Large intestine (tissue), 12 donors: ENCODE data around the gene DEFB129. TPM values are rescaled to one million over a fixed set of nuclear protein-coding genes. Genes with fewer than 3 reads are reported as not detected.
"Not testable (repeated sequence)": the region's sequence is repeated elsewhere in the genome, so short reads cannot be mapped to it uniquely, and the experiment has no call there.

Experiments used
- DNase-seq, 2 donors: peaks; one replicate each; pipeline versions ENCODE4 v3.0.0 to v3.0.0-alpha.2; 2013
- H3K27ac ChIP-seq: one replicate; pipeline ENCODE4 v1.5.1; 2013; ENCODE audit warnings: low read length
- H3K27me3 ChIP-seq: 2 replicates; pipeline ENCODE4 v1.6.1; 2013; ENCODE audit warnings: low read length; ENCODE audit not compliant: control insufficient read depth, insufficient read depth
- H3K36me3 ChIP-seq: 2 replicates; pipeline ENCODE4 v1.6.1; 2013; ENCODE audit warnings: low read length; ENCODE audit not compliant: control insufficient read depth, insufficient read depth
- H3K4me1 ChIP-seq: one replicate; pipeline ENCODE4 v1.6.1; 2013; ENCODE audit warnings: low read length; ENCODE audit not compliant: control insufficient read depth, insufficient read depth
- H3K4me3 ChIP-seq: one replicate; pipeline ENCODE4 v1.5.1; 2013; ENCODE audit warnings: low read length
- H3K9me3 ChIP-seq: one replicate; pipeline ENCODE4 v1.6.1; 2013; ENCODE audit warnings: mild to moderate bottlenecking, low read depth, low read length, moderate library complexity; ENCODE audit not compliant: control insufficient read depth
- WGBS: methylation state at CpG from one replicate; pipeline ENCODE4 v1.1.5; 2013; ENCODE audit warnings: low lambda C conversion rate; ENCODE audit not compliant: insufficient coverage; 5-methylcytosine and 5-hydroxymethylcytosine counted together
- long read RNA-seq, 11 donors: transcript quantifications; one replicate each; lab custom pipeline, GENCODE V29; 2026
- polyA plus RNA-seq: library from polyadenylated mRNA; unstranded; fragments of 120-200 nt; gene quantifications from one replicate; pipeline ENCODE4 v1.2.1, GENCODE V29; 2013

The DEFB129 gene, protein sequence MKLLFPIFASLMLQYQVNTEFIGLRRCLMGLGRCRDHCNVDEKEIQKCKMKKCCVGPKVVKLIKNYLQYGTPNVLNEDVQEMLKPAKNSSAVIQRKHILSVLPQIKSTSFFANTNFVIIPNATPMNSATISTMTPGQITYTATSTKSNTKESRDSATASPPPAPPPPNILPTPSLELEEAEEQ
- not detected for polyA plus RNA-seq
- long read RNA-seq, donor 1 = 0 reads
- long read RNA-seq, donor 2 = 0 reads
- long read RNA-seq, donor 3 = 0 reads
- long read RNA-seq, donor 4 = 0 reads
- long read RNA-seq, donor 5 = 0 reads
- long read RNA-seq, donor 6 = 0 reads
- long read RNA-seq, donor 7 = 0 reads
- long read RNA-seq, donor 8 = 0 reads
- long read RNA-seq, donor 9 = 0 reads
- long read RNA-seq, donor 10 = 0 reads
- long read RNA-seq, donor 11 = 0 reads

DNA sequence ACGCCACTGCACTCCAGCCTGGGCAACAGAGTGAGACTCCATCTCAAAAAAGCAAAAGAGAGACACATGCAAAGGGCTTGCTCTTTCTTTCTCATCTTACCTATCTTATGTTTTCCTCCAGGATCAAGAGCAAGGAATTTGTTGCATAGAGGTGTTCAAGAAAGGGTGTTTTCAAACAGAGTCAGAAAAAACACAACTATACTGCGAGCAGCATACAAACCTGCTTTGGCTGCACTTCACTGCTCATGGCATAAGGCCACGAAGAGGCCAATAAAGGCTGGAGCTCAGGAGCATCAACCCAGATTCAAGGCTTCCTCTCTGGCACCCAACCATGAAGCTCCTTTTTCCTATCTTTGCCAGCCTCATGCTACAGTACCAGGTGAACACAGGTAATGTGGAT is at the start of gene DEFB129:
TSS of gene DEFB129 (plus strand) at position 301 of the 400 bp plus-strand sequence. CDS start at position 332, 31 bp downstream.
- Histone ChIP-seq H3K4me1 (no peaks in the 10 kb centered on the region), H3K27me3 (peaks cover 3% of the 10 kb centered on the region), H3K36me3 (no peaks in the 10 kb centered on the region), H3K4me3 (no peak within 1 kb of the TSS), H3K27ac (no peak within 1 kb of the TSS), H3K9me3 (no peaks in the 10 kb centered on the region)
- no peak for DNase-seq
- no CpG with 5 or more reads among the region's 3 CpGs for WGBS

DNA sequence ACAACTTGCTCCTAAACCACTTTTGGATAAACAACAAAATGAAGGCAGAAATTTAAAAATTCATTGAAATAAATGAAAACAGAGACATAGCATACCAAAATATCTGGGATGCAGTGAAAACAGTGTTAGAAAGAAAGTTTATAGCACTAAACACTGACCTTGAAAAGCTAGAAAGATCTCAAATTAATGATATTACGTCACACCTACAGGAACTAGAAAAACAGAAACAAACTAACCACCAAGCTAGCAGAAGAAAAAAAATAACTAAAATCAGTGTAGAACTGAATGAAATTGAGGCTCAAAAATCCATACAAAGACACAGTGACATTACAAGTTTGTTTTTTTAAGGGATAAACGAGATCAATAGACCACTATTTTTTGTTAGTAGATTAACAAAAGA is 42.8 kb upstream of the DEFB129 start:
- Histone ChIP-seq H3K4me3 (no peak overlapping the region), H3K27ac (no peak overlapping the region), H3K4me1 (no peaks in the 10 kb centered on the region), H3K36me3 (no peaks in the 10 kb centered on the region), H3K9me3 (no peaks in the 10 kb centered on the region), H3K27me3 (no peaks in the 10 kb centered on the region)
- DNase-seq = no peak
- 53% methylated on average over 2 of the region's 2 CpGs for WGBS

DNA sequence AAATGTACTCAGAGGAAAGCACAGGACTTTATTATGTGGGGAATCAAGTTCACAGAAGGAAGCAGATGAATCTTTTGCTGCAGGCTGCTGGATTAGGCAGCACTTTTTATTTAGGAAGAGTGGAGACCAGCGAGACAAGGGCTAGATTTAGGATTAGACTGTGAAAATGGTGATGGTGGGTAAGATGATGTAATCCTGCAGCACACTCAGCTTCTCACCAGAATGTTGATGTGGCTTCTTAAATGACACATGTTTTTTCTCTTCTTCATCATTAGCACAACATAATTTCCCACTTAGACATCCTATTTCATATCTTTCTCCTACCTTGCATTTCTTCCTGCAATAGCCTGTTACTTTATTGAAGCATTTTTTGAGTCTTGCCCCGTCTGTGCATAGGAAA is 39.3 kb upstream of the DEFB129 start:
- no CpG with 5 or more reads among the region's 2 CpGs for WGBS
- Histone ChIP-seq H3K27me3 (peaks cover 2% of the 10 kb centered on the region), H3K27ac (no peak overlapping the region), H3K9me3 (no peaks in the 10 kb centered on the region), H3K4me1 (no peaks in the 10 kb centered on the region), H3K36me3 (no peaks in the 10 kb centered on the region), H3K4me3 (no peak overlapping the region)
- no peak for DNase-seq

DNA sequence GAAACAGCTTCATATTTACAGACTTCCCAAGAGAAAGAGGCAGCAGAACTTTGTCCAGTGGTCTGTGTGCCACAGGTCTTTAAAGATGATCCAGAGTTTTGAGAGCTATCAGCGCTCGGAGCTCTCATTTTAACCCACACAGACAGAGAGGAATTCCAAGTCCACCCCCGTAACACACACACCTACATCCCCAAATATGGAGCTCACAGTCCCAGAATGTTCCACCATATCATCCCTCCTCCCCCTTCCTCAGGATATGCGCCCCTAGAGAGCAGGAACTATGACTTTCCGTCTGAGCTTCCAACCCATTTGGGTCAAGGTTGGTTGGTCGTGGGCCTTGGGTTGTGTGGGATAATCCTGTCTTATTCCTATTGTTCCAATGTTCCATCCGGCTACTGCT is 37.4 kb upstream of the DEFB129 start, which contains the start of gene DEFB128:
TSS of gene DEFB128 (minus strand) at position 101 of the 400 bp plus-strand sequence. CDS start at position 13, 88 bp downstream.
- no CpG with 5 or more reads among the region's 7 CpGs for WGBS
- Histone ChIP-seq H3K4me1 (no peaks in the 10 kb centered on the region), H3K9me3 (no peaks in the 10 kb centered on the region), H3K4me3 (no peak within 1 kb of the TSS), H3K27me3 (peaks cover 2% of the 10 kb centered on the region), H3K27ac (no peak within 1 kb of the TSS), H3K36me3 (no peaks in the 10 kb centered on the region)
- DNase-seq = no peak

DNA sequence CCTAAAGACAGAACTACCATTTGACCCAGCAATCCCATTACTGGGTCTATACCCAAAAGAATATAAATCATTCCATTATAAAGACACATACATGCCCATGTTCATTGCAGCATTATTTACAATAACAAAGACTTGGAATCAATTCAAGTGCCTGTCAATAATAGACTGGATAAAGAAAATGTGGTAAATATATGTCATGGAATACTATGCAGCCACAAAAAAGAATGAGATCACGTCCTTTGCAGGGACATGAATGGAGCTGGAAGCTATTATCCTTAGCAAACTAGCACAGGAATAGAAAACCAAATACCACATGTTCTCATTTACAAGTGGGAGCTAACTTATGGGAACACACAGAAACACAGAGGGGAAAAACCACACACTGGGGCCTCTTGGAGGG is 28.8 kb upstream of the DEFB129 start:
- Histone ChIP-seq H3K4me1 (no peaks in the 10 kb centered on the region), H3K9me3 (peaks cover 3% of the 10 kb centered on the region), H3K27me3 (no peaks in the 10 kb centered on the region), H3K27ac (no peak overlapping the region), H3K36me3 (no peaks in the 10 kb centered on the region), H3K4me3 (no peak overlapping the region)
- WGBS = no CpG with 5 or more reads among the region's 1 CpG
- DNase-seq = no peak

DNA sequence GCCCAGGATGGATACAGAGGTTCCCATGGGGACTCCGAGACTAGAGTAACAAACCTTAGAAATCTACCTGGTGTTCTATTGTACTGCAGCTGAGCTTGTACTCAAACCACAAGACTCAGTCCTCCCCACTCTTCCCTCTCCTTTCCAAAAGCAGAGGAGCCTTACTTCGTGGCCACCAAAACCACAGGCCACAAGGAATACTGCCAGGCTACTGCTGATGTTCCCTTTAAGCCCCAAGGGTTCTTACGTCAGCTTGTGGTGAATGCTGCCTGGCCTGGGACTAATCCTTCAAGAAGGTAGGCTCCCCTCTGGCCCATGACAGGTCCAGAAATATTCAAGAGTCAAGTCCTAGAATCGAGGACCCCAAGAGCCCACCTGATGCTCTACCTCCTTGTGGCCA is 27.1 kb upstream of the DEFB129 start:
- H3K9me3 ChIP-seq = peaks cover 3% of the 10 kb centered on the region
- H3K4me1 ChIP-seq = no peaks in the 10 kb centered on the region
- DNase-seq = no peak
- no peaks in the 10 kb centered on the region for H3K36me3 ChIP-seq
- no peak overlapping the region for H3K27ac ChIP-seq
- no peak overlapping the region for H3K4me3 ChIP-seq
- WGBS = 80% methylated on average over 1 of the region's 4 CpGs
- no peaks in the 10 kb centered on the region for H3K27me3 ChIP-seq

DNA sequence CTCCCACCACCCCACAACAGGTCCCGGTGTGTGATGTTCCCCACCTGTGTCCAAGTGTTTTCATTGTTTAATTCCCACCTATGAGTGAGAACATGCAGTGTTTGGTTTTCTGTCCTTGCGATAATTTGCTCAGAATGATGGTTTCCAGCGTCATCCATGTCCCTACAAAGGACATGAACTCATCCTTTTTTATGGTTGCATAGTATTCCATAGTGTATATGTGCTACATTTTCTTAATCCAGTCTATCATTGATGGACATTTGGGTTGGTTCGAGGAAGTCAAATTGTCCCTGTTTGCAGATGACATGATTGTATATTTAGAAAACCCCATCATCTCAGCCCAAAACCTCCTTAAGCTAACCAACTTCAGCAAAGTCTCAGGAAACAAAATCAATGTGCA is 23.4 kb upstream of the DEFB129 start:
- not testable (repeated sequence) for H3K36me3 ChIP-seq, H3K27ac ChIP-seq, DNase-seq, H3K4me1 ChIP-seq, H3K27me3 ChIP-seq, H3K9me3 ChIP-seq, H3K4me3 ChIP-seq
- no CpG with 5 or more reads among the region's 4 CpGs for WGBS

DNA sequence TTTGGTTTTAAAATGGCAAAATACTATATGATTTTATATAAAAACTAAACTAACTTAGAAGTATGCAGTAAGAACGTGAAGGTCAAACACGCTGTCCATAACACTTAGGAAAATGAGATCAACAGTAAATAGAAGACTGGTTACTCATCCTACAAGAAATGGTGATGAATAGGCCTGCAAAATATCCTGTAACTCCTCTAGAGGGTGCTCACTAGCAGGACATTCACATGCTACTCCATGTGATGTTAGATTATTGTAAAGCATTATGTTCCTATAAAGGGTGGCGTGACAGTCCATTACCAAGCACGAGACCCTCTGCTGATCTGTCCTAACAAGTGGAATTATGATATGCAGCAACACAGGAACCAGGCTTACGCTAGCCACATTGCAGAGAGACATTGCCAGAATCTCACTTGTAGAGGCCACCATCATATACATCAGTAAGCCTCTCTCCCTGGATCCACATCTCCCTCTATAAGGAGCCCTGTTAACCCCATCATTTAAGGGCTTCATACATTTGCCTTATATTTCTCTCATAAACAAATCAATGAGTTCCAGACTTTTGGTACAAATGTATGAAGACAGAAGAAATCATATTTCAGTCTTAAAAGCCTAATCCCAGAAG is 18.0 kb upstream of the DEFB129 start:
- H3K4me3 ChIP-seq = no peak overlapping the region
- H3K27ac ChIP-seq = no peak overlapping the region
- no peaks in the 10 kb centered on the region for H3K36me3 ChIP-seq
- no peaks in the 10 kb centered on the region for H3K9me3 ChIP-seq
- H3K4me1 ChIP-seq = no peaks in the 10 kb centered on the region
- H3K27me3 ChIP-seq = peaks cover 10% of the 10 kb centered on the region
- 0% methylated on average over 2 of the region's 5 CpGs for WGBS
- DNase-seq = peak in 1 of 2 donors; percentile 26

DNA sequence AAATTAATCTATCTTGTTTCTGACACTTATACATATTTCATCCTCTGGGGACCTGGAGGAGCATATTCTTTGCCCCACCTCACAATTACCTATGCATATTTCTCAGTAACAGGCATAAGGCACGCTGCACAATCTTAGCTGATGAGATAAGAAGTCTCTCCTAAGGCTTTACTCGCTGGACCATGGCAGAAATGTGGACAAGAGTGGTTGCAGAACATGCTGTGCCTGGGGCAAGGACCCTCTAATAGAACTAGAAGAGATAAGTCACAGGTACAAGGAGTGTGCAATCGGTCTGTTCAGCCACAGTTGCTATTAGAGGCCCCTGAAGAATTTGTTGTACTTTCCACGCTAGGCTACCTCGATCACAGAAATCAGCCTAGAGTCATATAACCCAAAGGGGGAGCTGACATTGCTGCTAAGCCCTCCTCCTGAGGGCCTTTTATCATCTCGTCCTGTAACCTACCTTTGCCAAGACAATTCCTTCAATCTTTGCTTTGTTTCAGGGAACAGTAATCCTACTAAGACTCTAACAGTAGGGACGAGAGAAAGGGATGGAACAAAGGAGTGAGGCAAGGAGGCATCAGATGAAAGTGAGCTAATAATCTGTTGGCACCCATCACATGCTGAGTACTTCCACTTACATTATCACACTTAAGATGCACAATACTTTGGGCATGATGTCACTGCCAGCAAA is 16.1 kb upstream of the DEFB129 start:
- no CpG with 5 or more reads among the region's 7 CpGs for WGBS
- H3K9me3 ChIP-seq = no peaks in the 10 kb centered on the region

DNA sequence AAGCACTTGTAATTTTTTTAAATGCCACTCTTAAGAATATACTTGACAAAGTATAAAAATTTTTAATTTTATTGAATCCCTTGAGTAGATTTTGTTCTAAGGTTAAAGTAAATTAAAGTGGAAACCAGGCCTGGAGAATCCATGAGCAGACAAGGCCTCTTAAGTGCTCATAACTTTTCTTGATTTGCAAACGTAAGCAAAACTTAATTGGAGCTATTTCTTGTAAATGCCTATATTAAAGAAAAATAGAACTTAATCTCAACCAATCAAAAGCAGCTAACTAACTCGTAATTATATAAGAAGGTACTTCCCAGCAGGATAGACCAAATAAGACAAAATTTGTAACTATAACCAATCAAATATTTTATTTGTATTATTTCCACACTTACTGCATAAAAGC is 12.7 kb upstream of the DEFB129 start:
- Histone ChIP-seq H3K4me3 (no peak overlapping the region), H3K36me3 (no peaks in the 10 kb centered on the region), H3K9me3 (no peaks in the 10 kb centered on the region), H3K27ac (no peak overlapping the region), H3K27me3 (peaks cover 12% of the 10 kb centered on the region), H3K4me1 (no peaks in the 10 kb centered on the region)
- 71% methylated on average over 1 of the region's 2 CpGs for WGBS
- DNase-seq = no peak

More for the DNA sequence above, 16.1 kb upstream of the DEFB129 start:
- Histone ChIP-seq H3K4me3 (no peak overlapping the region), H3K27ac (no peak overlapping the region), H3K36me3 (no peaks in the 10 kb centered on the region), H3K4me1 (no peaks in the 10 kb centered on the region), H3K27me3 (peaks cover 10% of the 10 kb centered on the region)
- DNase-seq = no peak
